GM19438 (cell line): Measurements from ENCODE around the gene MCF2L.
"Not testable (repeated sequence)": the region's sequence is repeated elsewhere in the genome, so short reads cannot be mapped to it uniquely, and the experiment has no call there.

Source experiments
- ATAC-seq: cut with Tn5 transposase; IDR thresholded peaks from one replicate; pipeline ENCODE4 v1.9.1; 2021; ENCODE audit warnings: low read depth; ENCODE audit not compliant: unreplicated experiment

The MCF2L gene

GRCh38 chr13:113088691-113089020 lies 119.6 kb downstream of the MCF2L start:
- no peak for ATAC-seq

- ATAC-seq: no peak
Observed at GRCh38 chr13:113089693-113090414, 120.8 kb downstream of the MCF2L start.

GRCh38 chr13:113090415-113090770 lies 121.4 kb downstream of the MCF2L start:
- no peak for ATAC-seq

- no peak for ATAC-seq
Observed at GRCh38 chr13:113090806-113091205, 121.8 kb downstream of the MCF2L start.

GRCh38 chr13:113091211-113091771 lies 122.3 kb downstream of the MCF2L start:
- ATAC-seq: no peak

- ATAC-seq: no peak
Observed at GRCh38 chr13:113091891-113092775, 123.1 kb downstream of the MCF2L start.

GRCh38 chr13:113092776-113093579 lies 124.0 kb downstream of the MCF2L start:
- ATAC-seq: no peak

- no peak for ATAC-seq
Observed at GRCh38 chr13:113093580-113094409, 124.8 kb downstream of the MCF2L start.

- ATAC-seq: no peak
Observed at GRCh38 chr13:113094410-113094800, 125.4 kb downstream of the MCF2L start.

GRCh38 chr13:113095146-113096051 lies 126.4 kb downstream of the MCF2L start:
- no peak for ATAC-seq

- ATAC-seq: no peak
Observed at GRCh38 chr13:113096052-113096744, 127.2 kb downstream of the MCF2L start.

- ATAC-seq: no peak
Observed at GRCh38 chr13:113096745-113097305, 127.8 kb downstream of the MCF2L start.

GRCh38 chr13:113097651-113098050 lies 128.6 kb downstream of the MCF2L start:
- ATAC-seq: no peak

GRCh38 chr13:113098162-113098732 lies 129.2 kb downstream of the MCF2L start:
- ATAC-seq: no peak

- ATAC-seq: no peak
Observed at GRCh38 chr13:113099142-113099541, 130.1 kb downstream of the MCF2L start.

GRCh38 chr13:113102302-113102701 lies 133.3 kb downstream of the MCF2L start:
- not testable (repeated sequence) for ATAC-seq

GRCh38 chr13:113102727-113103126 lies 133.7 kb downstream of the MCF2L start:
- ATAC-seq: no peak

GRCh38 chr13:113103646-113104045 lies 134.6 kb downstream of the MCF2L start:
- ATAC-seq: no peak
